GM12878 (cell line): ENCODE measurements around the gene TNKS1BP1.

Experiments used
- CHD2 ChIP-seq: IDR thresholded peaks from 2 replicates; pipeline ENCODE4 v1.6.1; 2011; ENCODE audit warnings: low read depth, low read length, improper control_type of control experiment, borderline replicate concordance
- ETV6 ChIP-seq, 2 experiments: fragments of 450-650 bp in 1 of 2; IDR thresholded peaks in 1 of 2; conservative IDR thresholded peaks in 1 of 2; 2 replicates each; pipeline ENCODE4 v1.6.1; 2014; ENCODE audit warnings: antibody characterized with exemption in 1 of 2, borderline replicate concordance in 1 of 2, low read depth in 1 of 2, mild to moderate bottlenecking in 1 of 2, moderate library complexity in 1 of 2
- JUNB ChIP-seq: IDR thresholded peaks from 2 replicates; pipeline ENCODE4 v1.6.1; 2016; ENCODE audit warnings: antibody characterized with exemption, mild to moderate bottlenecking
- MEF2A ChIP-seq: IDR thresholded peaks from 2 replicates; pipeline ENCODE4 v1.6.1; 2011; ENCODE audit warnings: low read depth, mild to moderate bottlenecking, low read length, moderate library complexity; ENCODE audit not compliant: insufficient read depth
- MTA3 ChIP-seq: IDR thresholded peaks from 2 replicates; pipeline ENCODE4 v1.6.1; 2012; ENCODE audit warnings: low read length, inconsistent platforms, borderline replicate concordance
- POLR2A ChIP-seq: IDR thresholded peaks from 2 replicates; pipeline ENCODE4 v1.6.1; 2011; ENCODE audit warnings: low read depth, mild to moderate bottlenecking, low read length
- POLR2AphosphoS5 ChIP-seq: IDR thresholded peaks from 2 replicates; pipeline ENCODE4 v1.6.1; 2011; ENCODE audit warnings: mild to moderate bottlenecking, low read length, inconsistent platforms
- RAD21 ChIP-seq: IDR thresholded peaks from 2 replicates; pipeline ENCODE4 v1.6.1; 2011; ENCODE audit warnings: mild to moderate bottlenecking, low read depth, low read length, moderate library complexity; ENCODE audit not compliant: insufficient read depth
- SMC3 ChIP-seq: IDR thresholded peaks from 2 replicates; pipeline ENCODE4 v1.6.1; 2011; ENCODE audit warnings: low read length, improper control_type of control experiment, borderline replicate concordance
- SPI1 ChIP-seq: IDR thresholded peaks from 2 replicates; pipeline ENCODE4 v1.6.1; 2011; ENCODE audit warnings: low read depth, mild to moderate bottlenecking, low read length, moderate library complexity, borderline replicate concordance; ENCODE audit not compliant: insufficient read depth
- TARDBP ChIP-seq: IDR thresholded peaks from 2 replicates; pipeline ENCODE4 v1.6.1; 2016; ENCODE audit warnings: borderline replicate concordance
- TBL1XR1 ChIP-seq: IDR thresholded peaks from 2 replicates; pipeline ENCODE4 v1.6.1; 2012; ENCODE audit warnings: low read depth, low read length, improper control_type of control experiment
- TF ChIP-seq, protein P1 (sequence below), 3 experiments: IDR thresholded peaks in 2 of 3; conservative IDR thresholded peaks in 1 of 3; 2 replicates each; pipeline ENCODE4 v1.5.1; 2011; ENCODE audit warnings: low read depth in 3 of 3, low read length in 3 of 3, mild to moderate bottlenecking in 3 of 3, control low read depth in 2 of 3, moderate library complexity in 2 of 3, inconsistent platforms in 1 of 3, mixed read lengths in 1 of 3; ENCODE audit not compliant: control insufficient read depth in 2 of 3, insufficient read depth in 1 of 3; ENCODE audit errors: extremely low read depth in 1 of 3
- TF ChIP-seq, protein P2 (sequence below): fragments of 450-650 bp; IDR thresholded peaks from 2 replicates; pipeline ENCODE4 v1.6.1; 2016; ENCODE audit warnings: mild to moderate bottlenecking, moderate library complexity, borderline replicate concordance

DNA sequence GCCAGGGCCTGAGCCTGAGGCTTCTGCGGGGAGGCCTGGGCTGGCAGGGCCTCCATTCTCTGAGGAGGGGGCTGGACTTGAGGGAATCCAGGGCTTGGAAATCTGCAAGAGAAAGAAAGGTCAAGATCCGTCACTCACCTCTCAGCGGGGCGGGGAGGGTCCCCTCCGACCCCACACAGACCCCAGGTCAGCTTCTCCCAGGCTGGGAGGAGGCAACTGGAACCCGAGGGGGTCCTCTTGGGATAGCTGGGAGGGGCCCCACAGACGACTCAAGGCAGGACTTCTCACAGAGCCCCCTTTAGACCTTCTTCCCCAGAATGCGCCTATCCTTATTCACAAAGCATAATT lies 11.0 kb downstream of the TNKS1BP1 start:
- no peak for TF ChIP-seq SMC3
- no peak for TF ChIP-seq ETV6 (conservative IDR thresholded peaks at IDR 0.05 in 1 of 2, IDR thresholded peaks at IDR 0.05 in 1 of 2; ENCODE audit: borderline replicate concordance in 1 of 2, low read depth in 1 of 2)
- no peak for TF ChIP-seq TBL1XR1
- TF ChIP-seq POLR2A, result no peak
- TF ChIP-seq CHD2, result no peak
- TF ChIP-seq RAD21, result no peak
- TF ChIP-seq, protein P1, sequence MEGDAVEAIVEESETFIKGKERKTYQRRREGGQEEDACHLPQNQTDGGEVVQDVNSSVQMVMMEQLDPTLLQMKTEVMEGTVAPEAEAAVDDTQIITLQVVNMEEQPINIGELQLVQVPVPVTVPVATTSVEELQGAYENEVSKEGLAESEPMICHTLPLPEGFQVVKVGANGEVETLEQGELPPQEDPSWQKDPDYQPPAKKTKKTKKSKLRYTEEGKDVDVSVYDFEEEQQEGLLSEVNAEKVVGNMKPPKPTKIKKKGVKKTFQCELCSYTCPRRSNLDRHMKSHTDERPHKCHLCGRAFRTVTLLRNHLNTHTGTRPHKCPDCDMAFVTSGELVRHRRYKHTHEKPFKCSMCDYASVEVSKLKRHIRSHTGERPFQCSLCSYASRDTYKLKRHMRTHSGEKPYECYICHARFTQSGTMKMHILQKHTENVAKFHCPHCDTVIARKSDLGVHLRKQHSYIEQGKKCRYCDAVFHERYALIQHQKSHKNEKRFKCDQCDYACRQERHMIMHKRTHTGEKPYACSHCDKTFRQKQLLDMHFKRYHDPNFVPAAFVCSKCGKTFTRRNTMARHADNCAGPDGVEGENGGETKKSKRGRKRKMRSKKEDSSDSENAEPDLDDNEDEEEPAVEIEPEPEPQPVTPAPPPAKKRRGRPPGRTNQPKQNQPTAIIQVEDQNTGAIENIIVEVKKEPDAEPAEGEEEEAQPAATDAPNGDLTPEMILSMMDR (IDR thresholded peaks at IDR 0.05 in 2 of 3, conservative IDR thresholded peaks at IDR 0.05 in 1 of 3; ENCODE audit: control insufficient read depth in 2 of 3, extremely low read depth in 1 of 3, insufficient read depth in 1 of 3, low read depth in 3 of 3, low read length in 3 of 3), result no peak
- TF ChIP-seq, protein P2, sequence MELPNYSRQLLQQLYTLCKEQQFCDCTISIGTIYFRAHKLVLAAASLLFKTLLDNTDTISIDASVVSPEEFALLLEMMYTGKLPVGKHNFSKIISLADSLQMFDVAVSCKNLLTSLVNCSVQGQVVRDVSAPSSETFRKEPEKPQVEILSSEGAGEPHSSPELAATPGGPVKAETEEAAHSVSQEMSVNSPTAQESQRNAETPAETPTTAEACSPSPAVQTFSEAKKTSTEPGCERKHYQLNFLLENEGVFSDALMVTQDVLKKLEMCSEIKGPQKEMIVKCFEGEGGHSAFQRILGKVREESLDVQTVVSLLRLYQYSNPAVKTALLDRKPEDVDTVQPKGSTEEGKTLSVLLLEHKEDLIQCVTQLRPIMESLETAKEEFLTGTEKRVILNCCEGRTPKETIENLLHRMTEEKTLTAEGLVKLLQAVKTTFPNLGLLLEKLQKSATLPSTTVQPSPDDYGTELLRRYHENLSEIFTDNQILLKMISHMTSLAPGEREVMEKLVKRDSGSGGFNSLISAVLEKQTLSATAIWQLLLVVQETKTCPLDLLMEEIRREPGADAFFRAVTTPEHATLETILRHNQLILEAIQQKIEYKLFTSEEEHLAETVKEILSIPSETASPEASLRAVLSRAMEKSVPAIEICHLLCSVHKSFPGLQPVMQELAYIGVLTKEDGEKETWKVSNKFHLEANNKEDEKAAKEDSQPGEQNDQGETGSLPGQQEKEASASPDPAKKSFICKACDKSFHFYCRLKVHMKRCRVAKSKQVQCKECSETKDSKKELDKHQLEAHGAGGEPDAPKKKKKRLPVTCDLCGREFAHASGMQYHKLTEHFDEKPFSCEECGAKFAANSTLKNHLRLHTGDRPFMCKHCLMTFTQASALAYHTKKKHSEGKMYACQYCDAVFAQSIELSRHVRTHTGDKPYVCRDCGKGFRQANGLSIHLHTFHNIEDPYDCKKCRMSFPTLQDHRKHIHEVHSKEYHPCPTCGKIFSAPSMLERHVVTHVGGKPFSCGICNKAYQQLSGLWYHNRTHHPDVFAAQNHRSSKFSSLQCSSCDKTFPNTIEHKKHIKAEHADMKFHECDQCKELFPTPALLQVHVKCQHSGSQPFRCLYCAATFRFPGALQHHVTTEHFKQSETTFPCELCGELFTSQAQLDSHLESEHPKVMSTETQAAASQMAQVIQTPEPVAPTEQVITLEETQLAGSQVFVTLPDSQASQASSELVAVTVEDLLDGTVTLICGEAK, result no peak
- no peak for TF ChIP-seq JUNB
- TF ChIP-seq POLR2AphosphoS5, result no peak
- no peak for TF ChIP-seq TARDBP
- TF ChIP-seq MTA3, result no peak
- no peak for TF ChIP-seq MEF2A
- no peak for TF ChIP-seq SPI1
